ENCODE results near the gene EGLN3.

EGLN3 gene

DNA sequence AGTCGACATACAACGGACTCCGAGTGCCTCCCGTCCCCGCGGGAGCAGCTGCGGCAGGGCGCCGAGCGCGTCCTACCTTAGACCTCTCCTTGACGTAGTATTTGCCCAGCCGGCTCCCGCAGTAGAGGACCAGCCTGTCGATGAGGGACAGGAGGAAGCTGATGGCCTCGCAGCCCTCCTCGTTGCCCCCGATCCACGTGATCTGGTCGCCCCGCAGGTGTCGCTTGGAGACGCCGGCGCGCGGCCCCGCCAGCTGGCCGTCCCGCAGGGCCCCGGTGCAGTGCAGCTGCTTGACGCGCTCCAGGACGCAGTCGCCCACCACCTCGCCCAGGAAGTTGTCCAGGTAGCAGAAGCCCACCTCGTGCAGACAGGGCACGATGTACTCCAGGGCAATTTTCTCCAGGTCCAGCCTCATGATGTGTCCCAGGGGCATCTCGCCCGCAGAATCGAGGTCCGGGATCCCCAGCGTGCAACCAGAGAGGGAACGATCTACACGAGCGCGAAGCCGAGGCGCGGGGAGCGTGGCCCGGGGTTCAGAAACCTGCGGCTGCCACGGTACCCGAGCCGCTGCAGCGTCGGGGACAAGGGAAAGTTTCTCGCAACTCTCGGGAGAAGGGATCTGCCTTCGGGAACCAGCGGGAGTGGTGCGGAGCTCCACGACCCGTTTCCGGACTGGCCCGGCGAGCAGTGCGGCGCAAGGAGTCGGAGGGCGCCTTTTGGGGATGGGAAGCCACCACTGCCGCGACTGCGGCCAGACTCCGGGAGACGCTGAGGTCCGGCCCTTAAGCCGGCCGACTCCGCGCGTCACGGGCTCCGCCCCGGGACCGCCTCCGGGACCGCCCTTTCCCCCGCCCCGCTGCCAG lies at the start of gene EGLN3:
Gene EGLN3 (minus strand): TSS at position 755 of the 863 bp plus-strand sequence. CDS start 322 bp downstream, at position 433.
- ATAC-seq (ENCODE audit: insufficient read depth, low read depth): peak; percentile 72
- peaks cover 60% of the 10 kb centered on the region for H3K4me1 ChIP-seq (ENCODE audit: insufficient read depth, low read length)
- H3K4me3 ChIP-seq (ENCODE audit: low read depth in 1 of 2, low read length in 2 of 2): peak within 1 kb of the TSS; percentile 47 to 87
- H3K79me2 ChIP-seq (ENCODE audit: insufficient read depth, low read length): peaks cover 57% of the 10 kb centered on the region
- peak; percentile 80 for DNase-seq
- peaks cover 3% of the 10 kb centered on the region; the same call in 1 of the 2 replicates for H4K20me1 ChIP-seq (ENCODE audit: insufficient read depth, low read length)
- H3K9me3 ChIP-seq (ENCODE audit: insufficient read depth, low read length, severe bottlenecking): no peaks in the 10 kb centered on the region
- no peaks in the 10 kb centered on the region for H3K27me3 ChIP-seq (ENCODE audit: insufficient read depth, low read length, poor library complexity)
- TF ChIP-seq, protein P1, sequence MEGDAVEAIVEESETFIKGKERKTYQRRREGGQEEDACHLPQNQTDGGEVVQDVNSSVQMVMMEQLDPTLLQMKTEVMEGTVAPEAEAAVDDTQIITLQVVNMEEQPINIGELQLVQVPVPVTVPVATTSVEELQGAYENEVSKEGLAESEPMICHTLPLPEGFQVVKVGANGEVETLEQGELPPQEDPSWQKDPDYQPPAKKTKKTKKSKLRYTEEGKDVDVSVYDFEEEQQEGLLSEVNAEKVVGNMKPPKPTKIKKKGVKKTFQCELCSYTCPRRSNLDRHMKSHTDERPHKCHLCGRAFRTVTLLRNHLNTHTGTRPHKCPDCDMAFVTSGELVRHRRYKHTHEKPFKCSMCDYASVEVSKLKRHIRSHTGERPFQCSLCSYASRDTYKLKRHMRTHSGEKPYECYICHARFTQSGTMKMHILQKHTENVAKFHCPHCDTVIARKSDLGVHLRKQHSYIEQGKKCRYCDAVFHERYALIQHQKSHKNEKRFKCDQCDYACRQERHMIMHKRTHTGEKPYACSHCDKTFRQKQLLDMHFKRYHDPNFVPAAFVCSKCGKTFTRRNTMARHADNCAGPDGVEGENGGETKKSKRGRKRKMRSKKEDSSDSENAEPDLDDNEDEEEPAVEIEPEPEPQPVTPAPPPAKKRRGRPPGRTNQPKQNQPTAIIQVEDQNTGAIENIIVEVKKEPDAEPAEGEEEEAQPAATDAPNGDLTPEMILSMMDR (IDR thresholded peaks at IDR 0.05; ENCODE audit: borderline replicate concordance, extremely low read depth, low read length, poor library complexity, severe bottlenecking): no peak
- no peak for TF ChIP-seq EZH2 (IDR thresholded peaks at IDR 0.05; ENCODE audit: borderline replicate concordance, low read depth, low read length, severe bottlenecking)
- H2AFZ ChIP-seq (ENCODE audit: low read depth, low read length): peak within 1 kb of the TSS; percentile 80
- peak within 1 kb of the TSS; percentile 87 for H3K27ac ChIP-seq (ENCODE audit: low read length)
- H3K4me2 ChIP-seq (ENCODE audit: insufficient read depth, low read length): peak within 1 kb of the TSS; percentile 92
- peak within 1 kb of the TSS; percentile 71 for H3K9ac ChIP-seq (ENCODE audit: low read depth, low read length)
- H3K36me3 ChIP-seq (ENCODE audit: insufficient read depth, low read length): peaks cover 5% of the 10 kb centered on the region

DNA sequence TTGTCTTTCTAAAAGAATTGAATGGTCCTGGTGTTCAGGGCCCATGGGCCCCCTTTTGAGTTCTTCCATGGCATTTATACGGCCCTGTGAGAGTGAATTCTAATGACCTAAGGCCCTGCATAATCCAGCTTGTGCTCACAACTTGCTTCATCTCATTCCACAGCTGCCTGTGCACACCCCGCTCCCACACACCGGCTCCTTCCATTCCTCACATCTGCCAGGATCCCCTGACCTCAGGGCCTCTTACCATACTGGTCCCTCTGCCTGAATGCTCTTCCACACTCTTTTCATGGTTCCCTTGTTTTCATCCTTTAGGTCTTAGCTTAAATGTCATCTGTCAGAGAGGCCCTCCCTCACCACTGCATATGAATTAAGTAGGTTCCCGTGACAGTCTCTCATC lies 49.5 kb upstream of the EGLN3 start:
- Histone ChIP-seq H3K79me2 (ENCODE audit: insufficient read depth, low read length) (no peaks in the 10 kb centered on the region), H4K20me1 (ENCODE audit: insufficient read depth, low read length) (no peaks in the 10 kb centered on the region), H3K9me3 (ENCODE audit: insufficient read depth, low read length, severe bottlenecking) (no peaks in the 10 kb centered on the region), H3K4me1 (ENCODE audit: insufficient read depth, low read length) (no peaks in the 10 kb centered on the region), H3K4me3 (ENCODE audit: low read depth in 1 of 2, low read length in 2 of 2) (no peak overlapping the region), H3K27ac (ENCODE audit: low read length) (no peak overlapping the region), H3K36me3 (ENCODE audit: insufficient read depth, low read length) (no peaks in the 10 kb centered on the region), H3K27me3 (ENCODE audit: insufficient read depth, low read length, poor library complexity) (no peaks in the 10 kb centered on the region), H2AFZ (ENCODE audit: low read depth, low read length) (no peak overlapping the region), H3K4me2 (ENCODE audit: insufficient read depth, low read length) (no peak overlapping the region), H3K9ac (ENCODE audit: low read depth, low read length) (no peak overlapping the region)
- no peak for TF ChIP-seq EZH2 (IDR thresholded peaks at IDR 0.05; ENCODE audit: borderline replicate concordance, low read depth, low read length, severe bottlenecking)
- TF ChIP-seq, protein P1 (IDR thresholded peaks at IDR 0.05; ENCODE audit: borderline replicate concordance, extremely low read depth, low read length, poor library complexity, severe bottlenecking): no peak
- DNase-seq (no peak), ATAC-seq (ENCODE audit: insufficient read depth, low read depth) (no peak)

DNA sequence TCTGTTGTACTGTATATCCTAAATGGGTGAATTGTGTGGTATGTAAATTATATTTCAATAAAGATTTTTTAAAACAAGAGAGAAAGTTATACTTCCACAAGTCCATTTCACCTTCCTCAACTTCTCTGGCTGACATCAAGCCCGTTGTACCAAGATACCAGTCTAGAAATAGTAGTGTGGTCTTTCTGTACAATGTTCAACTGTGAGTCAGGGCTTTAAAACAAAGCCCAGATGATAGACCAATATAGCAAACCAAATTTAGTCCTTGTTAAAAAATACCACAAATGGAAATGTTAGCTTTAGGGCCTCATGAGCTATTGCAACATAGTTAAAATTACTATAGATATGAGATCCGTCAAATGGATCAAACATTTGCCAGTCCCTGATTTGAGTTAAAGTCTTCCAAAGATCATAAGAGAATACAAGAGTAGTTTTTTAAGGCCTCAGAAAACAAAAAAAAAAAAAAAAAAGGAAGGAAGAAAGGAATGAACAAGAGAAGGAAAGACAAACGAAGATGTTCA lies 49.0 kb upstream of the EGLN3 start:
- Histone ChIP-seq H3K4me2 (ENCODE audit: insufficient read depth, low read length) (no peak overlapping the region), H3K36me3 (ENCODE audit: insufficient read depth, low read length) (no peaks in the 10 kb centered on the region), H3K9me3 (ENCODE audit: insufficient read depth, low read length, severe bottlenecking) (no peaks in the 10 kb centered on the region), H3K27me3 (ENCODE audit: insufficient read depth, low read length, poor library complexity) (no peaks in the 10 kb centered on the region), H4K20me1 (ENCODE audit: insufficient read depth, low read length) (no peaks in the 10 kb centered on the region), H2AFZ (ENCODE audit: low read depth, low read length) (no peak overlapping the region), H3K79me2 (ENCODE audit: insufficient read depth, low read length) (no peaks in the 10 kb centered on the region), H3K27ac (ENCODE audit: low read length) (no peak overlapping the region), H3K4me3 (ENCODE audit: low read depth in 1 of 2, low read length in 2 of 2) (no peak overlapping the region), H3K9ac (ENCODE audit: low read depth, low read length) (no peak overlapping the region), H3K4me1 (ENCODE audit: insufficient read depth, low read length) (no peaks in the 10 kb centered on the region)
- DNase-seq: no peak
- TF ChIP-seq EZH2 (IDR thresholded peaks at IDR 0.05; ENCODE audit: borderline replicate concordance, low read depth, low read length, severe bottlenecking): no peak
- TF ChIP-seq, protein P1 (IDR thresholded peaks at IDR 0.05; ENCODE audit: borderline replicate concordance, extremely low read depth, low read length, poor library complexity, severe bottlenecking): no peak
- no peak for ATAC-seq (ENCODE audit: insufficient read depth, low read depth)
